GM08714 (cell line): ENCODE measurements around the gene LIG3.
"Not testable (repeated sequence)": the region's sequence is repeated elsewhere in the genome, so short reads cannot be mapped to it uniquely, and the experiment has no call there.

Source experiments
- H3K4me3 ChIP-seq: fragments of 200-500 bp; sonication (Bioruptor generic); 2 replicates; pipeline ENCODE4 v1.5.1; 2014; ENCODE audit warnings: mild to moderate bottlenecking, low read length, inconsistent platforms
- ZNF274 ChIP-seq: IDR thresholded peaks from 2 replicates; pipeline ENCODE4 v1.6.1; 2012; ENCODE audit warnings: mild to moderate bottlenecking, low read depth, low read length

LIG3 gene

GRCh38 chr17:34980353-34980680 is at the start of gene LIG3:
LIG3 (plus strand) TSS chr17:34980512; CDS start chr17:34983006, 2,494 bp downstream.
- TF ChIP-seq ZNF274: no peak
- H3K4me3 ChIP-seq: peak within 1 kb of the TSS; percentile 85

GRCh38 chr17:34950780-34951179 is 29.5 kb upstream of the LIG3 start:
- H3K4me3 ChIP-seq: not testable (repeated sequence)

GRCh38 chr17:34958438-34958837 is 21.9 kb upstream of the LIG3 start:
- TF ChIP-seq ZNF274: no peak
- H3K4me3 ChIP-seq: no peak overlapping the region

- no peak for TF ChIP-seq ZNF274
- H3K4me3 ChIP-seq: peak within 1 kb of the TSS; percentile 84
Measured at GRCh38 chr17:34961093-34961911, 19.0 kb upstream of the LIG3 start, which contains the start of the genes CCT6B and ZNF830. CCT6B (minus strand) TSS chr17:34961460; CDS start chr17:34961393, 67 bp downstream. ZNF830 (plus strand) TSS chr17:34961540; CDS start chr17:34961567, 27 bp downstream.

GRCh38 chr17:34974179-34974578 is 6.1 kb upstream of the LIG3 start:
- H3K4me3 ChIP-seq: no peak overlapping the region

GRCh38 chr17:34974794-34975785 is 5.2 kb upstream of the LIG3 start:
- no peak for TF ChIP-seq ZNF274
- H3K4me3 ChIP-seq: no peak overlapping the region

More at GRCh38 chr17:34974179-34974578, 6.1 kb upstream of the LIG3 start:
- no peak for TF ChIP-seq ZNF274

- no peak overlapping the region for H3K4me3 ChIP-seq
- TF ChIP-seq ZNF274: no peak
Measured at GRCh38 chr17:34979153-34979552, 1.2 kb upstream of the LIG3 start.

- no peak for TF ChIP-seq ZNF274
- peak overlapping the region; percentile 85 for H3K4me3 ChIP-seq
Measured at GRCh38 chr17:34979650-34980352, 511 bp upstream of the LIG3 start.

GRCh38 chr17:34980681-34981537 is 597 bp downstream of the LIG3 start:
- no peak for TF ChIP-seq ZNF274
- peak overlapping the region; percentile 85 for H3K4me3 ChIP-seq

GRCh38 chr17:34981538-34982241 is 1.4 kb downstream of the LIG3 start:
- TF ChIP-seq ZNF274: no peak
- H3K4me3 ChIP-seq: peak overlapping the region; percentile 85

- no peak overlapping the region for H3K4me3 ChIP-seq
- no peak for TF ChIP-seq ZNF274
Measured at GRCh38 chr17:34987232-34987631, 6.9 kb downstream of the LIG3 start.

GRCh38 chr17:34988644-34989043 is 8.3 kb downstream of the LIG3 start:
- no peak overlapping the region for H3K4me3 ChIP-seq
- TF ChIP-seq ZNF274: no peak
